Endothelial cell of umbilical vein (primary cell): ENCODE measurements around the gene MED1. TPM values are rescaled to one million over a fixed set of nuclear protein-coding genes. Genes with fewer than 3 reads are reported as not detected.
"Not testable (repeated sequence)": the region's sequence is repeated elsewhere in the genome, so short reads cannot be mapped to it uniquely, and the experiment has no call there.

ENCODE experiments used
- BruUV-seq: library from RNA; stranded (reverse); fragments of 400-500 nt; replicated peaks from 2 replicates; lab custom pipeline; 2021; lab: Mats Ljungman, UMichigan
- CTCF ChIA-PET: fragments of 300-600, 350-600 bp; sonication (Branson Sonifier 250); formaldehyde crosslinking; loops from one replicate; lab custom pipeline; 2021; ENCODE audit warnings: antibody characterized with exemption, inconsistent platforms; lab: Charles Lee
- POLR2A ChIA-PET: fragments of 300-600, 350-600 bp; sonication (Branson Sonifier 250); formaldehyde crosslinking; loops from one replicate; lab custom pipeline; 2021; ENCODE audit warnings: antibody characterized with exemption, inconsistent platforms; lab: Charles Lee
- DNase-seq: peaks from one replicate; pipeline ENCODE4 v3.0.0-alpha.2; 2011; ENCODE audit warnings: low read depth, low spot score
- FAIRE-seq: peaks from 2 replicates; lab custom pipeline; 2011; peaks lifted over from hg19 to GRCh38; lab: Jason Lieb, UNC
- H2AFZ ChIP-seq: 2 replicates; pipeline ENCODE4 v1.6.0; 2012; ENCODE audit warnings: low read depth, low read length, control low read depth, inconsistent platforms
- H3K27ac ChIP-seq: 2 replicates; pipeline ENCODE4 v1.5.1; 2011; ENCODE audit warnings: low read depth, mild to moderate bottlenecking, control low read depth, low read length, moderate library complexity; ENCODE audit not compliant: insufficient read depth
- H3K27me3 ChIP-seq, 2 experiments: 2 replicates each; pipeline versions ENCODE4 v1.6.0 to v1.6.1; 2011; ENCODE audit warnings: low read length in 2 of 2, mixed read lengths in 1 of 2; ENCODE audit not compliant: control insufficient read depth in 2 of 2, insufficient read depth in 2 of 2
- H3K36me3 ChIP-seq, 2 experiments: 2 replicates in 1 of 2; 3 replicates in 1 of 2; pipeline ENCODE4 v1.5.1; 2011; ENCODE audit warnings: low read length in 2 of 2, mild to moderate bottlenecking in 1 of 2, moderate library complexity in 1 of 2; ENCODE audit not compliant: control insufficient read depth in 2 of 2, insufficient read depth in 2 of 2; ENCODE audit errors: extremely low read depth in 1 of 2
- H3K4me1 ChIP-seq: 3 replicates; pipeline ENCODE4 v1.5.1; 2011; ENCODE audit warnings: mild to moderate bottlenecking, low read length; ENCODE audit not compliant: control insufficient read depth, insufficient read depth; ENCODE audit errors: extremely low read depth
- H3K4me2 ChIP-seq: 2 replicates; pipeline ENCODE4 v1.6.1; 2011; ENCODE audit warnings: low read length, control low read depth, mixed read lengths; ENCODE audit not compliant: insufficient read depth
- H3K4me3 ChIP-seq, 3 experiments: fragments of 200-600 bp in 1 of 3; sonication (generic), shearing (Covaris generic) in 1 of 3; replicated peaks in 1 of 3; 2 replicates each; pipeline ENCODE4 v1.5.1; 2011 to 2016; ENCODE audit warnings: control low read depth in 3 of 3, low read length in 3 of 3, mild to moderate bottlenecking in 2 of 3, inconsistent platforms in 1 of 3, low read depth in 1 of 3, moderate library complexity in 1 of 3; ENCODE audit not compliant: insufficient read depth in 1 of 3
- H3K79me2 ChIP-seq: 2 replicates; pipeline ENCODE4 v1.6.0; 2012; ENCODE audit warnings: low read length, inconsistent platforms; ENCODE audit not compliant: control insufficient read depth, insufficient read depth
- H3K9ac ChIP-seq: replicated peaks from 2 replicates; pipeline ENCODE3; 2011; ENCODE audit warnings: low read length, control low read depth; ENCODE audit not compliant: insufficient read depth; ENCODE audit errors: extremely low read depth
- H3K9me1 ChIP-seq: replicated peaks from 3 replicates; pipeline ENCODE4 v1.6.0; 2011; ENCODE audit warnings: mild to moderate bottlenecking, low read length; ENCODE audit not compliant: control insufficient read depth, insufficient read depth; ENCODE audit errors: extremely low read depth
- H3K9me3 ChIP-seq: replicated peaks from 2 replicates; pipeline ENCODE4 v1.5.1; 2012; ENCODE audit warnings: low read length, inconsistent platforms; ENCODE audit not compliant: control insufficient read depth, insufficient read depth
- H4K20me1 ChIP-seq: replicated peaks from 2 replicates; pipeline ENCODE3; 2011; ENCODE audit warnings: mild to moderate bottlenecking, low read length; ENCODE audit not compliant: control insufficient read depth, insufficient read depth; ENCODE audit errors: extremely low read depth
- CTCF ChIP-seq, 2 donors: IDR thresholded peaks; 1 replicate in 1 of 2; 2 replicates in 1 of 2; pipeline ENCODE4 v1.5.1; 2011; ENCODE audit warnings: low read length in 2 of 2, mild to moderate bottlenecking in 2 of 2, moderate library complexity in 2 of 2, control low read depth in 1 of 2, inconsistent platforms in 1 of 2, low read depth in 1 of 2; ENCODE audit not compliant: insufficient read depth in 1 of 2; ENCODE audit errors: extremely low read depth in 1 of 2
- POLR2A ChIP-seq: IDR thresholded peaks from 2 replicates; pipeline ENCODE4 v1.6.1; 2012; ENCODE audit warnings: low read depth, mild to moderate bottlenecking, control low read depth, low read length
- dilution Hi-C: fragments of 300-500 bp; cut with MboI; formaldehyde crosslinking; loops from one replicate; pipeline ENCODE4 v1.15.0; 2019; ENCODE audit warnings: low sequenced_read_pairs; ENCODE audit not compliant: extremely low pct_ligation_motif_present
- intact Hi-C: fragments of 100-400 bp; cut with micrococcal nuclease; formaldehyde crosslinking; loops from one replicate; pipeline ENCODE4 v1.10.0; 2022
- polyA plus RNA-seq, 4 experiments: library from polyadenylated mRNA; depleted of rRNA in 3 of 4; stranded (reverse) in 3 of 4; unstranded in 1 of 4; fragments of >200 nt; gene quantifications; 2 replicates each; pipeline versions ENCODE4 v1.2.1 to v1.2.3, GENCODE V29; 2011 to 2012; ENCODE audit warnings: missing spikeins in 1 of 4
- total RNA-seq: library from RNA; stranded (reverse); gene quantifications from 2 replicates; pipeline ENCODE4 v1.2.3, GENCODE V29; 2021

MED1 gene
- total and polyA plus RNA-seq, 2 donors (not counting 3 experiments of a cell fraction or from before 2014, with no cell fraction given) = 19.8 to 46.2 TPM

DNA sequence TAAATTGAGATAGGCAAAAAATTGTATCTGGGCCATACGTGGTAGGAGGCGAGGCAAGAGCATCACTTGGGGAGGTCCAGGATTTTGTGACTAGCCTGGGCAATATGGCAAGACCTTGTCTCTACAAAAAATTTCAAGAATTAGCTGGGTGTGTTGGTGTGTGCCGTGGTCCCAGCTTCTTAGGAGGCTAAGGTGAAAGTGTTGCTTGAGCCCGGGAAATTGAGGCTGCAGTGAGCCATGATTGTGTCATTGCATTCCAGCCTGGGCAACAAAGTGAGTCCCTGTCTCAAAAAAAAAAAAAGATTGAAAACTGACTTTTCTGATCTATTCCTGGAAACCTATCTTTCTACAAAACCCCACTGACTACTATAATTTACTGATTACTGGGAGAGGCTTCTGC is 36.9 kb upstream of the MED1 start:
- POLR2A ChIA-PET = interaction anchor here (0.5 to 0.6 kb wide), 2 partner anchors 76 to 133 kb away, joined by 5 to 14 read pairs; no protein-coding TSS in a partner anchor
- H3K9me1 ChIP-seq = no peaks in the 10 kb centered on the region
- H4K20me1 ChIP-seq = no peaks in the 10 kb centered on the region
- H3K9ac ChIP-seq = no peak overlapping the region
- no peaks in the 10 kb centered on the region for H3K9me3 ChIP-seq
- FAIRE-seq (no peak), DNase-seq (no peak)
- H3K36me3 ChIP-seq = peaks cover 4 to 9% of the 10 kb centered on the region in 2 experiments
- no peaks in the 10 kb centered on the region for H3K4me1 ChIP-seq
- no peak for TF ChIP-seq POLR2A
- no peak for TF ChIP-seq CTCF (IDR thresholded peaks at IDR 0.05; ENCODE audit: extremely low read depth in 1 of 2, insufficient read depth in 1 of 2, low read depth in 1 of 2, low read length in 2 of 2)
- intact Hi-C loops = no loop called here
- BruUV-seq = no TSS peak
- peaks cover 7% of the 10 kb centered on the region for H3K79me2 ChIP-seq
- no peaks in the 10 kb centered on the region for H3K27me3 ChIP-seq
- dilution Hi-C loops = no loop called here
- H3K27ac ChIP-seq = no peak overlapping the region
- no peak overlapping the region for H3K4me3 ChIP-seq
- H3K4me2 ChIP-seq = no peak overlapping the region
- CTCF ChIA-PET = interaction anchor here (1.0 to 1.5 kb wide), 2 partner anchors 10 to 26 kb away, joined by 3 to 6 read pairs; partner anchors contain the start of gene CDK12
- no peak overlapping the region for H2AFZ ChIP-seq

DNA sequence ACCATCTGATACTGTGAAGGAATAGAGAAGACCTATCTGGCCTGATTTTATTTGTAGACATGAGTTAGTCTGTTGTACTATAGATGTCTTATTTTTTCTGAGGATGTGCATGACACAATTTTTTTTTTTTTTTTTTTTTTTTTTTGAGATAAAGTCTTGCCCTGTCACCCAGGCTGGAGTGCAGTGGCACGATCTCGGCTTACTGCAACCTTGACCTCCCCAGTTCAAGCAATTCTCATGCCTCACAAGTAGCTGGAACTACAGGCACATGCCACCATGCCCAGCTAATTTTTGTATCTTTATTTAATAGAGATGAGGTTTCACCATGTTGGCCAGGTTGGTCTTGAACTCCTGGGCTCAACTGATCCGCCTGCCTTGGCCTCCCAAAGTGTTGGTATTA is 36.4 kb upstream of the MED1 start:
- intact Hi-C loops, H2AFZ ChIP-seq, H3K27me3 ChIP-seq, dilution Hi-C loops, H3K9me3 ChIP-seq, BruUV-seq, H3K4me2 ChIP-seq, CTCF ChIA-PET, H3K4me1 ChIP-seq, DNase-seq, FAIRE-seq, H3K4me3 ChIP-seq, H3K79me2 ChIP-seq, H4K20me1 ChIP-seq, H3K27ac ChIP-seq, H3K36me3 ChIP-seq, H3K9me1 ChIP-seq, H3K9ac ChIP-seq, POLR2A ChIA-PET: not testable (repeated sequence)
